NOMO-1 treated with DMSO at 0.1 percent for 48 hours (cell line): Measurements from ENCODE around the gene NPSR1.
"Not testable (repeated sequence)": the region's sequence is repeated elsewhere in the genome, so short reads cannot be mapped to it uniquely, and the experiment has no call there.

Source experiments
- DNase-seq: peaks from one replicate; lab custom pipeline; 2025; ENCODE audit not compliant: unreplicated experiment; lab: John Stamatoyannopoulos, UW

NPSR1 gene

GRCh38 chr7:34756691-34757090, 98.7 kb downstream of the NPSR1 start:
- no peak for DNase-seq

GRCh38 chr7:34757570-34758110, 99.6 kb downstream of the NPSR1 start:
- no peak for DNase-seq

- peak; percentile 76 for DNase-seq
Measured at GRCh38 chr7:34758111-34758601, 100.1 kb downstream of the NPSR1 start.

GRCh38 chr7:34759477-34760125, 101.6 kb downstream of the NPSR1 start:
- peak; percentile 39 for DNase-seq

GRCh38 chr7:34760271-34760670, 102.3 kb downstream of the NPSR1 start:
- no peak for DNase-seq

GRCh38 chr7:34761206-34761605, 103.2 kb downstream of the NPSR1 start:
- peak; percentile 51 for DNase-seq

GRCh38 chr7:34761627-34762026, 103.6 kb downstream of the NPSR1 start:
- DNase-seq, result peak; percentile 84

- DNase-seq, result peak; percentile 1
Measured at GRCh38 chr7:34762764-34763163, 104.7 kb downstream of the NPSR1 start.

GRCh38 chr7:34772296-34772938, 114.4 kb downstream of the NPSR1 start:
- no peak for DNase-seq

GRCh38 chr7:34776748-34777358, 118.8 kb downstream of the NPSR1 start:
- no peak for DNase-seq

GRCh38 chr7:34780546-34780945, 122.5 kb downstream of the NPSR1 start:
- DNase-seq, result no peak

- DNase-seq, result no peak
Measured at GRCh38 chr7:34787586-34787985, 129.6 kb downstream of the NPSR1 start.

- DNase-seq, result no peak
Measured at GRCh38 chr7:34806831-34807230, 148.8 kb downstream of the NPSR1 start.

GRCh38 chr7:34807548-34808340, 149.7 kb downstream of the NPSR1 start:
- DNase-seq, result peak; percentile 56

- not testable (repeated sequence) for DNase-seq
Measured at GRCh38 chr7:34814203-34814842, 156.3 kb downstream of the NPSR1 start.

GRCh38 chr7:34821932-34822558, 164.0 kb downstream of the NPSR1 start:
- no peak for DNase-seq

GRCh38 chr7:34823650-34824258, 165.7 kb downstream of the NPSR1 start:
- DNase-seq, result peak; percentile 13

GRCh38 chr7:34825221-34825620, 167.2 kb downstream of the NPSR1 start:
- DNase-seq, result no peak

- DNase-seq, result no peak
Measured at GRCh38 chr7:34830390-34830789, 172.4 kb downstream of the NPSR1 start.

- no peak for DNase-seq
Measured at GRCh38 chr7:34831436-34831835, 173.4 kb downstream of the NPSR1 start.
